ENCODE results near the gene ZNF512B. TPM values are rescaled to one million over a fixed set of nuclear protein-coding genes. Genes with fewer than 3 reads are reported as not detected.

ZNF512B gene, protein sequence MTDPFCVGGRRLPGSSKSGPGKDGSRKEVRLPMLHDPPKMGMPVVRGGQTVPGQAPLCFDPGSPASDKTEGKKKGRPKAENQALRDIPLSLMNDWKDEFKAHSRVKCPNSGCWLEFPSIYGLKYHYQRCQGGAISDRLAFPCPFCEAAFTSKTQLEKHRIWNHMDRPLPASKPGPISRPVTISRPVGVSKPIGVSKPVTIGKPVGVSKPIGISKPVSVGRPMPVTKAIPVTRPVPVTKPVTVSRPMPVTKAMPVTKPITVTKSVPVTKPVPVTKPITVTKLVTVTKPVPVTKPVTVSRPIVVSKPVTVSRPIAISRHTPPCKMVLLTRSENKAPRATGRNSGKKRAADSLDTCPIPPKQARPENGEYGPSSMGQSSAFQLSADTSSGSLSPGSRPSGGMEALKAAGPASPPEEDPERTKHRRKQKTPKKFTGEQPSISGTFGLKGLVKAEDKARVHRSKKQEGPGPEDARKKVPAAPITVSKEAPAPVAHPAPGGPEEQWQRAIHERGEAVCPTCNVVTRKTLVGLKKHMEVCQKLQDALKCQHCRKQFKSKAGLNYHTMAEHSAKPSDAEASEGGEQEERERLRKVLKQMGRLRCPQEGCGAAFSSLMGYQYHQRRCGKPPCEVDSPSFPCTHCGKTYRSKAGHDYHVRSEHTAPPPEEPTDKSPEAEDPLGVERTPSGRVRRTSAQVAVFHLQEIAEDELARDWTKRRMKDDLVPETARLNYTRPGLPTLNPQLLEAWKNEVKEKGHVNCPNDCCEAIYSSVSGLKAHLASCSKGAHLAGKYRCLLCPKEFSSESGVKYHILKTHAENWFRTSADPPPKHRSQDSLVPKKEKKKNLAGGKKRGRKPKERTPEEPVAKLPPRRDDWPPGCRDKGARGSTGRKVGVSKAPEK
- 20.1 and 22.8 TPM in 2 replicates for total RNA-seq (2014; rRNA removed; shearing (Covaris generic))

DNA sequence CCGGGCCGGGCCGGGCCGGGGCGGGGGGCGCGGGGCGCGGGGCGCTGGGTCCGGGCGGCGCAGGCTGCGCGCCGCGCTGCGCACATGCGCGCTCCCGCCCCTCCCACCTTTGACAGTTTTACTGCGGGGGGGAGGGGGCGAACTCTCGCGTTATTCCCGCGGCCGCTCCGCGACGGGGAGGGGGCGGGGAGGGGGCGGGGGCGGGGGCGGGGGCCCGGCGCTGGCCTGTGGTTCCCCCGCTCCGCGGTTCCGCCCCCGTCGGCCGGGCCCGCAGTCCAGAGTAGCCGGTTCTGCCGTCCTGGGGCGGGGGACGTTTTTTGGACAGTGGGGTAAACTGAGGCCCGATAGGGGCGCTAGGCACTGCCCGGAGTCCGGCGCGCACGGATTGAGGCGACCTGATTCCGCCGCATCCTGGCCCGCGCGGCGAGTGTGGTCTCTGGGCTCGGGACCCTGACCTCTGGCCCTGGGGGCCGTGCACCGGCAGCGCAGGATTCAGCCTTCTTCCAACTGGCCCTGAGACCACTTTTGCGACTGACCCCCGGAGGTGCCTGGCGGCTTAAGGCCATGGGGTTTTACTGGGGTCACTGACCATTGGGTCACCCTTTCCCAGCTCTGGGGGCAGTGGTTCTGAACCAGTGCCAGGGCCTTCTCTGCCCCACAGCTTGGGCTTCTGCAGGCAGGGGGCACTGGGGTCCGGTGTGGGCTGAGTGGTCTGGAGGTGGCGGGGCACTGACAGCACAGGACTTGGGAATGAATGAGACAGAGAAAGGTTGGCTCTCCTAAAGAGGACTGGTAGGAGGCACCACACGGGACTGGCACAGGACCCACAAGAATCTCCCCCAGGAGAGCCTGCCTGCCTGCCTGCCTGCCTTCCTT, at the start of gene ZNF512B:
Gene ZNF512B, minus strand, starts transcription at position 93 of the 876 bp plus-strand sequence. CDS start 1,980 bp downstream, outside the sequence.

DNA sequence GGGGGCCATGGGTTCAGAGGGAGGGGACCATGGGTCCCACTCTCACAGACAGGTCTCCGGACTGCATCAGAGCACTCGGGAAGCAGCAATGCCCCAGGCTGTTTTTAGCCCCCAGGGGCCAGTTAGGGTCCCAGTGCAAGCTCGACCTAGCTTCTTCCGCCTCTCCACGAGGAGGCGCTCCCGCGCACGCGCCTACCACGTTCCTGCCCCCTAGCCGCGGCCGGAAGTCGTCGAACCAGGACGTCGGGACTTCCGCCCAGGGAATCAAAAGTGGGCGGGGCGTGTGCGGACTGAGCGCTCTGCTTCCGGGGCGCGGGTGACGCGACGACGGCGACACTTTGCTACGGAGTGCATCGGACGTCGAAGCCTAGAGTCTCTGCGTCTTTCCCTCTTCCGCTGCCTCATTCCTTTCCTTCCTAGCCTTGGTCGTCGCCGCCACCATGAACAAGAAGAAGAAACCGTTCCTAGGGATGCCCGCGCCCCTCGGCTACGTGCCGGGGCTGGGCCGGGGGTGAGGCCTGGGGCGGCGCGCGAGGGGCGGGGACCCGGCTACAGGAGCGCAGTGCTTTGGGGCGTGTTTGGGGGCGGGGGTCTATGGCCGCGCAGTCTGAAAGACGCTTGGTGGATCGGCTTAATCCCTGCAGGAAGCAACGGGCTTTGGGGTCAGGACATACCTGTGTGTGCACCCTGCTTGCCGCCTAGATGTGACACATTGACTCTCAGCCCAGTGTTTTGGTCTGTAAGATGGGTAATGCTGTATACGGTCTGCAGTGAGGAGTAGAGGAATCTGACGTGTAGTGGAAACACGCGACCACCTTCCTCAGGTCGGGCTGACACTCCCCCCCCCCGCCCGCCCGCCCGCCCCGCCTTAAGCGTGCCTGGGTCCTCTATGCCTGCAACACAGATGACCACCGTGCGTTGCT, 11.3 kb upstream of the ZNF512B start, which contains the start of gene PRPF6:
Gene PRPF6, plus strand, starts transcription at position 327 of the 923 bp plus-strand sequence. Its CDS starts 114 bp downstream, at position 441.

DNA sequence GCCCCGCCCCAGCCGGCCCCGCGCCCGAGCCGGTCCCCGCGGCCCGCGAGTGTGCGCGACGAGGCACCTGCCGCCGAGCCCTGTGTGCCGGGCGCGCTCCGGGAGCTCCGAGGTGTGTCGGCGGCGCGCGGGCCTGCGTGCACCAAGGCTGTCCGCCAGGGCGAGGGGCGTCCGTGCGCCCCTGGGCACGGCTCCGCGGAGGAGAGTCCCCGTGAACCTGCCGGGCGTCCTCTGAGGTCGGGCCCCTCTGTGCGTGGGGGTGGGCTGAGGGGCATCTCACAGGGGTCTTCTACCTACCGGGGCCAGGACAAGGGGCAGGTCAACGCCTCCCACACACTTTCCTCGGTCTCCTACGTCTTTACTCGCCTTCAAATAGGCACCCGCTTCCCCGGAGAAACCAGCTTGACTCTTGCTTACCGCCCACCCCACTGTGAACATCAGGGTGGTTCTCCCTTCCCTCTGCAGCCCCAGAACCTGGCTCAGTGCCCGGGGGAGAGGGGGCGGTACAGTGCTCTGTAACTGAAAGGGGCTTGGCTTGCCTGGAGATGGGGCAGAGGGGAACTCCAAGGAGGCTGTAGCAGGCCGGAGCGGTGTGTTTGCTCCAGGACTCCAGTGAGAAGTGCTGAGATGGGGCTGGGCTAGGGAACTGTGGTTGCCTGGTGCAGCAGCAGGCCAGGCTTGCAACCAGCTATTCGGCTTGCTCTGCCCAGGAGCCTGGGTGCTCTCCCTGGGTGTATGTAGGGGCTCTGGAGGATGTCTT, 10.0 kb upstream of the ZNF512B start, which contains the start of gene SAMD10:
Gene SAMD10, minus strand, starts transcription at position 86 of the 760 bp plus-strand sequence. CDS start 175 bp downstream, outside the sequence.

DNA sequence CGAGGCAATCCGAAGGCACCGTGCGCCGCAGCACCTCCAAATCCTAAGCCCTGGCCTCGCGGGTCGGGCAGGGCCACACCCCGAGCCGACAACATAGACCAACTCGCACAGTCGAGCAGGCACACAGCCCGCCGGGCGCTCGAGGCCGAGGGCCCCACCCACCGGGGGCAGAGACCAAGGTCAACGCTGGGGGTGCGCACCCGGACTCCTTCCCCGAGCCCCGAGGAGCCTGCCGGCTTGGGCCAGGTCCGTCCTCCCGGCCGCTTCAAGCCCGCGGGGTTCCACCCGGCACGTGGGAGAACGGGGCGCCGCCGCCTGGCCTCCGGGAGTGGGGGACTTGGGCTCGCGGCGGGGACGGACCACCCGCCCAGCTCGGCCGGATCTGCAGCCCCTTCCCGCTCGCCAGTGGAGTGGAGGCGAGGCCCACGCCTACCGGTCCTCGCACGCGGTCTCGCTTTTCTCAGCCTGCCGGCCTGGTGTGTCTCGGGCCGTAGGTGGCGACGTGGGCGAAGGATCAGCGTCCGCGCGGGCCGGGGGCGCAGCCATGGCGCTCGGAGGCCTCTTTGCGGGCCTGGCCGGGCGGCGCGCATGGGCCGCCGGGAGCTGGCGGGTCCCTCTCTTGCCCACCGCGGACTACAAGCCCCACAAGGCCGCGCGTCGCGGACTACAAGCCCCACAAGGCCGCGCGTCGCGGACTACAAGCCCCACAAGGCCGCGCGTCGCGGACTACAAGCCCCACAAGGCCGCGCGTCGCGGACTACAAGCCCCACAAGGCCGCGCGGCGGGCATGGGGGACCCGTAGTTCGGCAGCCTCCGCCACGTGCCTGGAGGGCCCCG, 13.7 kb downstream of the ZNF512B start, which contains the start of gene UCKL1:
Gene UCKL1, minus strand, starts transcription at position 590 of the 837 bp plus-strand sequence. Its CDS starts 44 bp downstream, at position 546.

Small RNA genes within 50 kb of the gene (small RNA-seq; reads per million reads assigned to genes)
- not detected for gene MIR647
- not detected for gene MIR941-2
- not detected for gene MIR941-4
- gene MIR941-5: not detected
- gene RNU1-134P: not detected

Other genes starting within 250 kb of the ZNF512B start
- 9.4 and 12.6 TPM in 2 replicates for gene LIME1, start 233.3 kb downstream of the ZNF512B start, total RNA-seq (2014; rRNA removed; shearing (Covaris generic))
- gene SLC2A4RG, start 230.2 kb downstream of the ZNF512B start, total RNA-seq (2014; rRNA removed; shearing (Covaris generic)): 38.4 and 48.2 TPM in 2 replicates
- gene ZBTB46, start 138.7 kb downstream of the ZNF512B start, total RNA-seq (2014; rRNA removed; shearing (Covaris generic)): 1.4 and 1.9 TPM in 2 replicates
- not detected in 2 replicates for gene ABHD16B, start 108.4 kb downstream of the ZNF512B start, total RNA-seq (2014; rRNA removed; shearing (Covaris generic))
- 92.3 and 97.2 TPM in 2 replicates for gene TPD52L2, start 104.7 kb downstream of the ZNF512B start, total RNA-seq (2014; rRNA removed; shearing (Covaris generic))
- 38.0 and 38.7 TPM in 2 replicates for gene DNAJC5, start 74.8 kb downstream of the ZNF512B start, total RNA-seq (2014; rRNA removed; shearing (Covaris generic))
- 36.6 and 41.2 TPM in 2 replicates for gene UCKL1, start 13.5 kb downstream of the ZNF512B start, total RNA-seq (2014; rRNA removed; shearing (Covaris generic))
- 1.7 and 1.9 TPM in 2 replicates for gene SAMD10, start 9.7 kb upstream of the ZNF512B start, total RNA-seq (2014; rRNA removed; shearing (Covaris generic))
- 99.3 and 101 TPM in 2 replicates for gene PRPF6, start 11.2 kb upstream of the ZNF512B start, total RNA-seq (2014; rRNA removed; shearing (Covaris generic))
- 1.8 and 2.1 TPM in 2 replicates for gene C20orf204, start 66.3 kb upstream of the ZNF512B start, total RNA-seq (2014; rRNA removed; shearing (Covaris generic))
- 0.72 and 1.2 TPM in 2 replicates for gene SOX18, start 79.7 kb upstream of the ZNF512B start, total RNA-seq (2014; rRNA removed; shearing (Covaris generic))
- 47.0 and 53.8 TPM in 2 replicates for gene TCEA2, start 93.3 kb upstream of the ZNF512B start, total RNA-seq (2014; rRNA removed; shearing (Covaris generic))
- 28.6 and 30.1 TPM in 2 replicates for gene RGS19, start 109.6 kb upstream of the ZNF512B start, total RNA-seq (2014; rRNA removed; shearing (Covaris generic))
- 0.34 and 0.41 TPM in 2 replicates for gene OPRL1, start 110.2 kb upstream of the ZNF512B start, total RNA-seq (2014; rRNA removed; shearing (Covaris generic))
- 0.94 and 0.98 TPM in 2 replicates for gene LKAAEAR1, start 114.5 kb upstream of the ZNF512B start, total RNA-seq (2014; rRNA removed; shearing (Covaris generic))
- gene NPBWR2, start 137.6 kb upstream of the ZNF512B start, total RNA-seq (2014; rRNA removed; shearing (Covaris generic)): not detected in 2 replicates
- 0.80 and 1.1 TPM in 2 replicates for gene MYT1, start 194.5 kb upstream of the ZNF512B start, total RNA-seq (2014; rRNA removed; shearing (Covaris generic))

Data from A375 (cell line).